Calu3 (cell line): Measurements from ENCODE around the gene PDE4B. TPM values are rescaled to one million over a fixed set of nuclear protein-coding genes. Genes with fewer than 3 reads are reported as not detected.

Source experiments
- BruUV-seq: library from RNA; stranded (reverse); fragments of 400-500 nt; replicated peaks from 2 replicates; lab custom pipeline; 2021; lab: Mats Ljungman, UMichigan
- CTCF ChIA-PET: fragments of 300-600 bp; sonication (Branson Sonifier 250); formaldehyde crosslinking; loops from one replicate; lab custom pipeline; 2022; ENCODE audit warnings: antibody characterized with exemption; lab: Charles Lee
- DNase-seq: peaks from one replicate; pipeline ENCODE4 v3.0.0; 2022
- H3K27ac Mint-ChIP-seq: one replicate; pipeline ENCODE4 v1.8.0; 2022; ENCODE audit warnings: mixed read lengths; ENCODE audit not compliant: unreplicated experiment
- H3K27me3 Mint-ChIP-seq: one replicate; pipeline ENCODE4 v1.8.0; 2022; ENCODE audit warnings: mixed read lengths; ENCODE audit not compliant: unreplicated experiment
- H3K36me3 Mint-ChIP-seq: one replicate; pipeline ENCODE4 v1.8.0; 2022; ENCODE audit warnings: mild to moderate bottlenecking, moderate library complexity, mixed read lengths; ENCODE audit not compliant: insufficient read depth, unreplicated experiment
- H3K4me1 Mint-ChIP-seq: one replicate; pipeline ENCODE4 v1.8.0; 2022; ENCODE audit warnings: mild to moderate bottlenecking, low read depth, mixed read lengths; ENCODE audit not compliant: unreplicated experiment
- H3K4me3 Mint-ChIP-seq: one replicate; pipeline ENCODE4 v1.8.0; 2022; ENCODE audit warnings: mild to moderate bottlenecking, low read depth, moderate library complexity, mixed read lengths; ENCODE audit not compliant: unreplicated experiment
- H3K9me3 Mint-ChIP-seq: one replicate; pipeline ENCODE4 v1.8.0; 2022; ENCODE audit warnings: low read depth, mixed read lengths; ENCODE audit not compliant: unreplicated experiment
- intact Hi-C: fragments of 100-400 bp; cut with micrococcal nuclease; formaldehyde crosslinking; loops from one replicate; pipeline ENCODE4 v1.10.0; 2022; ENCODE audit not compliant: unreplicated experiment
- total RNA-seq: library from RNA; stranded (reverse); gene quantifications from 2 replicates; pipeline ENCODE4 v1.2.3, GENCODE V29; 2022
- TF ChIP-seq, protein P1 (sequence below): fragments of 200-600 bp; IDR thresholded peaks from one replicate; pipeline ENCODE4 v1.8.0; 2022; ENCODE audit warnings: antibody characterized with exemption; ENCODE audit not compliant: unreplicated experiment

PDE4B gene
- total RNA-seq, 1 experiment from 2014 or later: 2.9 TPM

DNA sequence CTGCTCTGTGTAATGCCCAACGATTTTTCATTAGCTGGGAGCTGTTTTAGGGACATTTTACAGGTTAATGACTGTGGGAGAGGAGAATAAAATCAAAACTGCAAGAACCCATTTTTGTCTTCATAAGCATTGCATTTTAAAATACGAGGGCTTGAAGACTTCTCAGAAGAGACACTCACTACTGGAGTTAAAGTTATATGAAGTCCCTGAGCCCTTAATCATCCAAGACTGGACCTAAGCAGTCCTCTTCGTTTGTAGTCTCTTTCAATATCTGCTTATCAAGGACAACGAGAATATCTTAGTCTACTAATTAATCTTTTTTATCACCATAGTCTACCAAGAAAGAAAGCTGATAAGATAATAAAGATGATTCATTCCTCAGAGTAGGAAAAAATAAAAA is 564.3 kb downstream of the PDE4B start:
- Mint-ChIP-seq H3K9me3 (no peaks in the 10 kb centered on the region), H3K27me3 (no peaks in the 10 kb centered on the region), H3K4me3 (no peak overlapping the region), H3K36me3 (no peaks in the 10 kb centered on the region), H3K27ac (no peak overlapping the region), H3K4me1 (no peaks in the 10 kb centered on the region)
- CTCF ChIA-PET: no interaction called here
- BruUV-seq: no TSS peak
- no peak for DNase-seq
- TF ChIP-seq, protein P1, sequence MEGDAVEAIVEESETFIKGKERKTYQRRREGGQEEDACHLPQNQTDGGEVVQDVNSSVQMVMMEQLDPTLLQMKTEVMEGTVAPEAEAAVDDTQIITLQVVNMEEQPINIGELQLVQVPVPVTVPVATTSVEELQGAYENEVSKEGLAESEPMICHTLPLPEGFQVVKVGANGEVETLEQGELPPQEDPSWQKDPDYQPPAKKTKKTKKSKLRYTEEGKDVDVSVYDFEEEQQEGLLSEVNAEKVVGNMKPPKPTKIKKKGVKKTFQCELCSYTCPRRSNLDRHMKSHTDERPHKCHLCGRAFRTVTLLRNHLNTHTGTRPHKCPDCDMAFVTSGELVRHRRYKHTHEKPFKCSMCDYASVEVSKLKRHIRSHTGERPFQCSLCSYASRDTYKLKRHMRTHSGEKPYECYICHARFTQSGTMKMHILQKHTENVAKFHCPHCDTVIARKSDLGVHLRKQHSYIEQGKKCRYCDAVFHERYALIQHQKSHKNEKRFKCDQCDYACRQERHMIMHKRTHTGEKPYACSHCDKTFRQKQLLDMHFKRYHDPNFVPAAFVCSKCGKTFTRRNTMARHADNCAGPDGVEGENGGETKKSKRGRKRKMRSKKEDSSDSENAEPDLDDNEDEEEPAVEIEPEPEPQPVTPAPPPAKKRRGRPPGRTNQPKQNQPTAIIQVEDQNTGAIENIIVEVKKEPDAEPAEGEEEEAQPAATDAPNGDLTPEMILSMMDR: no peak
- intact Hi-C loops: no loop called here

DNA sequence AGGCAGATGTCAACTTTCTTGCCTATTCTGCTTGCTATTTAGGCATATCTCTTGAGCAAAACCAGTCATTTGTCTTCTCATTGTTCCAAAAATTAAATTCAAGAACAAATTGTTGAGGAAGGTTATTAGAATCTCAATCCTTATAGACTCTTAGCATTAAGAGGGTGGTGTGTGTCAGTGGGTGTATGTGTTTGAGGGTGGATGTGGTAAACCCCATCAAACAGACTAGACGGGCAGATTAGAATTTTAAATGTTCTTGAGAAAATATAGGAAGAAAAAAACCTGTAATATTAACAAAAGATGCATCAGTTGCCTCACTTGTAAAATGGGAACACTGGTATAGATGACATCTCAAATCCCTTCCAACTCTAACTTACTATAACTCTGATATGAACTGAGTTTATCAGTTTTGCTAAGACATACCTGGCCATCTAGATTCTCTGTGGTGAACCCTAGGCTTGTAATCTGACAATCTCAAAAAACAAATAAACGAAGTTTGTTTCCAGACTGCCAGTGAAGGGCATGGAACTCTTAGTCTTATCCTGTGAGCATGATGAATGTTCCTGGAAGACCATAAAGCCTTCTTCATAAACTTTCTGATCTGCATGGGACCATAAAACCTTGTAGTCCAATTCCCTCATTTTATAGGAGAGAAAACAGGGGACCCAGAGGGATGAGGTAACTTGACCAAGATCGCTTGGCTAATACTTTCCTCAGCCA is 564.9 kb downstream of the PDE4B start:
- no peak overlapping the region for H3K4me3 Mint-ChIP-seq
- TF ChIP-seq, protein P1: no peak
- CTCF ChIA-PET: no interaction called here
- no peaks in the 10 kb centered on the region for H3K36me3 Mint-ChIP-seq
- intact Hi-C loops: no loop called here
- H3K4me1 Mint-ChIP-seq: no peaks in the 10 kb centered on the region
- no TSS peak for BruUV-seq
- no peak overlapping the region for H3K27ac Mint-ChIP-seq
- DNase-seq: no peak
- no peaks in the 10 kb centered on the region for H3K9me3 Mint-ChIP-seq
- no peaks in the 10 kb centered on the region for H3K27me3 Mint-ChIP-seq

DNA sequence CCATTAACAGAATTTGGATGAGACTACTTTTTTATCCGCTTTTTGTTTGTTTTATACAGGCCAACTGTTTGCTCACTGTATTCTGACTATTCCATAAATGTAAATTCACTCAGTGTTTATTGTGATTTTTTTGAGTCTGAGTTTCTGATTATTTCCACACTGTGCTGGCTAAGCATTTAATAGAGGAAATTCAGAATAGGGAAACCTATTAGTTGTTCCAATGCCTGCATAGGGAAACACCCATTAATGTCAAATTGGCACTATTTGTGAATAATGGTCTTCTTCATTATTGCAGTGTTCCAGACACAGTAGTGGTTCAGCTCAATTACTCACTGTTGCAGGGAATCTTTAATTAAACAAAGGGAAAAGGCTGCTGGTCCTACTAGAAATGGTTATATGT is 566.6 kb downstream of the PDE4B start:
- TF ChIP-seq, protein P1: no peak
- BruUV-seq: no TSS peak
- no peaks in the 10 kb centered on the region for H3K9me3 Mint-ChIP-seq
- CTCF ChIA-PET: no interaction called here
- intact Hi-C loops: no loop called here
- H3K4me1 Mint-ChIP-seq: no peaks in the 10 kb centered on the region
- no peak overlapping the region for H3K4me3 Mint-ChIP-seq
- H3K27me3 Mint-ChIP-seq: no peaks in the 10 kb centered on the region
- no peaks in the 10 kb centered on the region for H3K36me3 Mint-ChIP-seq
- no peak for DNase-seq
- H3K27ac Mint-ChIP-seq: no peak overlapping the region

DNA sequence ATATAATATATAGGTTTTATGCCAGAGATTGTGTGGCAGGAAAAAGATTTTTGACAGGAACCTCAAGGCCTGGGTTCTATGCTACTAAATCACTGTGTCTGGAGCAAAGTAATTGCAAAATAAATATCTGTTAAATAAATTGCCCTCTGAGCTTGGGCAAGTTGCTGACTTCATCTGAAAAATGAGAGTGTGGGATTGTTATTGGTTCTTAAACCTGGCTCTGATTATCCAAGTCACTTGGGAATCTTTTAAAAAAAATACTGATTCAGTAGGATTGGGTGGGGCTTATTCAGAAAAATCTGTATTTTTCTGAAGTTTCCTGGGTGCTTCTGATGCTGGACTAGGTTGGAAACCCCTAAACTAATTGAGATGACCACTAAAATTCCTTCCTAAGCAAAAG is 567.1 kb downstream of the PDE4B start:
- no peaks in the 10 kb centered on the region for H3K4me1 Mint-ChIP-seq
- no peak overlapping the region for H3K27ac Mint-ChIP-seq
- H3K4me3 Mint-ChIP-seq: no peak overlapping the region
- TF ChIP-seq, protein P1: no peak
- H3K36me3 Mint-ChIP-seq: no peaks in the 10 kb centered on the region
- CTCF ChIA-PET: no interaction called here
- no peak for DNase-seq
- BruUV-seq: no TSS peak
- H3K9me3 Mint-ChIP-seq: no peaks in the 10 kb centered on the region
- H3K27me3 Mint-ChIP-seq: no peaks in the 10 kb centered on the region
- intact Hi-C loops: no loop called here
